Gastrocnemius medialis (tissue), 4 donors: ENCODE results near the gene AGTR1. TPM values are rescaled to one million over a fixed set of nuclear protein-coding genes. Genes with fewer than 3 reads are reported as not detected.

Experiments
- ATAC-seq, 2 donors: fragments of 150-250 bp; one replicate each; pipeline ENCODE4 v1.9.1; 2016
- DNase-seq, 2 donors: peaks; one replicate each; pipeline ENCODE4 v3.0.0-alpha.2; 2019
- H3K27ac ChIP-seq, 4 donors: fragments of 200-600 bp; sonication (generic); 1 replicate in 1 of 4; 2 replicates in 3 of 4; pipeline ENCODE4 v1.5.1; 2016 to 2018; ENCODE audit warnings: mild to moderate bottlenecking in 2 of 4, moderate library complexity in 1 of 4
- H3K27me3 ChIP-seq, 3 donors: fragments of 200-600 bp; sonication (generic) in 2 of 3; 1 replicate in 1 of 3; 2 replicates in 2 of 3; pipeline versions ENCODE4 v1.5.1 to v1.6.0; 2016 to 2019; ENCODE audit warnings: mild to moderate bottlenecking in 1 of 3, moderate library complexity in 1 of 3
- H3K36me3 ChIP-seq, 2 donors: fragments of 200-600 bp; sonication (generic) in 1 of 2; one replicate each; pipeline ENCODE4 v1.5.1; 2017 to 2018
- H3K4me1 ChIP-seq, 2 donors: fragments of 200-600 bp; sonication (generic) in 1 of 2; one replicate each; pipeline ENCODE4 v1.5.1; 2016 to 2017; ENCODE audit warnings: mild to moderate bottlenecking in 2 of 2
- H3K4me3 ChIP-seq, 4 donors: fragments of 200-600 bp; sonication (generic) in 3 of 4; 1 replicate in 1 of 4; 2 replicates in 3 of 4; pipeline ENCODE4 v1.5.1; 2016 to 2019; ENCODE audit warnings: mild to moderate bottlenecking in 2 of 4
- H3K9me3 ChIP-seq, 3 donors: fragments of 200-600 bp; sonication (generic) in 2 of 3; 1 replicate in 1 of 3; 2 replicates in 2 of 3; pipeline ENCODE4 v1.5.1; 2016 to 2019
- CTCF ChIP-seq, 5 experiments: fragments of 450-650 bp in 3 of 5; fragments of 200-600 bp in 2 of 5; sonication (generic) in 2 of 5; IDR thresholded peaks in 4 of 5; conservative IDR thresholded peaks in 1 of 5; 1 replicate in 4 of 5; 2 replicates in 1 of 5; pipeline ENCODE4 v1.5.1; 2016 to 2019; ENCODE audit warnings: antibody characterized with exemption in 5 of 5, mild to moderate bottlenecking in 3 of 5, moderate library complexity in 3 of 5
- POLR2A ChIP-seq, 2 donors: fragments of 450-650 bp; IDR thresholded peaks; one replicate each; pipeline ENCODE4 v1.6.1; 2017; ENCODE audit warnings: antibody characterized with exemption in 2 of 2, mild to moderate bottlenecking in 2 of 2, moderate library complexity in 2 of 2
- in situ Hi-C, 4 donors: fragments of 200-750 bp; cut with MboI; loops; one replicate each; pipeline versions ENCODE4 v1.15.0 to v1.8.0; 2017; ENCODE audit warnings: low sequenced_read_pairs in 4 of 4
- intact Hi-C: fragments of 100-400 bp; cut with DNase I; formaldehyde crosslinking; loops from one replicate; pipeline ENCODE4 v1.15.1; 2023; ENCODE audit warnings: low total_unique reads
- total RNA-seq, 4 donors: library from RNA; depleted of rRNA; stranded (reverse); fragments of >200 nt; gene quantifications; one replicate each; pipeline versions ENCODE4 v1.1.0 to v1.2.3, GENCODE V29; 2016

Gene AGTR1
- total RNA-seq, 4 donors from 2014 or later, result 12.7 to 32.1 (median 14.5) TPM

- H3K9me3 ChIP-seq, result no peaks in the 10 kb centered on the region
- intact Hi-C loops, result no loop called here
- in situ Hi-C loops, result no loop called here
Measured at GRCh38 chr3:148657470-148657869, 40.2 kb upstream of the AGTR1 start.

GRCh38 chr3:148659512-148659911, 38.2 kb upstream of the AGTR1 start:
- Histone ChIP-seq H3K4me1 (no peaks in the 10 kb centered on the region), H3K4me3 (no peak overlapping the region), H3K9me3 (no peaks in the 10 kb centered on the region), H3K27ac (no peak overlapping the region), H3K36me3 (no peaks in the 10 kb centered on the region), H3K27me3 (no peaks in the 10 kb centered on the region)
- no peak for ATAC-seq
- intact Hi-C loops, result no loop called here
- in situ Hi-C loops, result no loop called here
- no peak for DNase-seq
- TF ChIP-seq CTCF (IDR thresholded peaks at IDR 0.05 in 4 of 5, conservative IDR thresholded peaks at IDR 0.05 in 1 of 5) (no peak), POLR2A (IDR thresholded peaks at IDR 0.05) (no peak)

More at GRCh38 chr3:148657470-148657869, 40.2 kb upstream of the AGTR1 start:
- H3K4me1 ChIP-seq, result no peaks in the 10 kb centered on the region
- no peak for ATAC-seq
- no peaks in the 10 kb centered on the region for H3K36me3 ChIP-seq
- no peaks in the 10 kb centered on the region for H3K27me3 ChIP-seq
- no peak overlapping the region for H3K27ac ChIP-seq
- no peak for TF ChIP-seq CTCF (IDR thresholded peaks at IDR 0.05 in 4 of 5, conservative IDR thresholded peaks at IDR 0.05 in 1 of 5)
- no peak for TF ChIP-seq POLR2A (IDR thresholded peaks at IDR 0.05)
- H3K4me3 ChIP-seq, result no peak overlapping the region
- no peak for DNase-seq

DNA sequence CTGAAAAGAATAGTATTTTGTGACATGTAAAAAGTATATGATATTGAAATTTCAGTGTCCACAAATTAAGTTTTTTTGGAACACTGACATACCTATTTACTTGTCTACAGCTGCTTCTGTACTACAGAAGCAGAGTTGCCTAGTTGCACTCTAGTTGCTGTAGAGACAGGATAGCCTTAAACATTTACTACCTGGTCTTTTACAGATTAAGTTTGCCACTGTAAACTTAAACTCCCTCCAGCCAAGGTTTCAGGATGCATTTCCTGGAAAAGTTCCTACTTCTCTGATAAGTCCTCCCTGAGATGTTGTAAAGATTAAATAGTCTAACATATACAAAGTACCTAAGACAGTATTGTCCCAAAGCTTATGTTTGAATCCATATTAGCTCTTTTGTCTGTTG, 17.4 kb upstream of the AGTR1 start:
- Histone ChIP-seq H3K27me3 (no peaks in the 10 kb centered on the region), H3K4me3 (no peak overlapping the region), H3K27ac (no peak overlapping the region), H3K36me3 (no peaks in the 10 kb centered on the region), H3K4me1 (no peaks in the 10 kb centered on the region), H3K9me3 (no peaks in the 10 kb centered on the region)
- no peak for TF ChIP-seq POLR2A (IDR thresholded peaks at IDR 0.05)
- no peak for TF ChIP-seq CTCF (IDR thresholded peaks at IDR 0.05 in 4 of 5, conservative IDR thresholded peaks at IDR 0.05 in 1 of 5)
- in situ Hi-C loops, result no loop called here
- intact Hi-C loops, result no loop called here
- ATAC-seq (no peak), DNase-seq (no peak)

DNA sequence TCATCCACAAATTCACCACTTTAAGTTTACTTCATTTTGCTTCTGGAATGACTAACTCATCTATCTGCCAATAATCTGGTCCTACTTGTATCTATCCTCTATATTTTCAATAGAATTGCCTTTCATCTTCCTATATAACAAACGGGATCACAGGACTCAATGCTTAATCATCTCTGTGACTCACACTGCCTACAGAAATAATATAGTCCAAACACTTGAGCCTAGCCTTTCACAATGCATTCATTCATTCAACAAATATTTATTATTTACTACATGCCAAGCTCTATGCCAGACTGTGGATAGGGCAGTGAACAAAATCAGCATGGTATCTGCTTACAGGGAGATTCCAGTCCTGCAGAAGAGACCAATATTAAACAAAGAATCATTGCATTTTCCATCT, 16.6 kb upstream of the AGTR1 start:
- Histone ChIP-seq H3K9me3 (no peaks in the 10 kb centered on the region), H3K4me3 (no peak overlapping the region), H3K36me3 (no peaks in the 10 kb centered on the region), H3K4me1 (no peaks in the 10 kb centered on the region), H3K27ac (no peak overlapping the region), H3K27me3 (no peaks in the 10 kb centered on the region)
- DNase-seq, result no peak
- TF ChIP-seq POLR2A (IDR thresholded peaks at IDR 0.05), result no peak
- no peak for TF ChIP-seq CTCF (IDR thresholded peaks at IDR 0.05 in 4 of 5, conservative IDR thresholded peaks at IDR 0.05 in 1 of 5)
- intact Hi-C loops, result no loop called here
- no peak for ATAC-seq
- in situ Hi-C loops, result no loop called here

DNA sequence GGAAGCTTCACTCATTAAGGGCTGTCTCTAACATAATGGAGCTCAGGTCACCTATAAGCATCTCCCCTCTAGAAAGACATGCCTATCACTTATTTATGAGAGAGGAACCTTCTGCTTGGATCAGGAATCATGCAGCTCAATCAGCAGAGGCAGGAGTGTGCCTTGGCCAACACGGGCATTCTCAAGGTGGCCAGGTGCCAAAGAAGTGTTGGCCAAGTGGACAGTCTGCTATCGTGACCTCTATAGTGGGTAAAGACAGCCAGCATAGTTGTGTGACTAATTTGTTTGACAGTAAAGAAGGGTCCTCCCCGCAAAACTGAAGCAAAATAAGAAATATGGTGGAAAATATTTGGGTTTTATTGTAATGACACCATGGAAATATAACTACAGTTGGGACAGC, 14.7 kb upstream of the AGTR1 start:
- ATAC-seq, result no peak

More for the DNA sequence above, 14.7 kb upstream of the AGTR1 start:
- DNase-seq, result peak in 1 of 2 donors; percentile 9
- Histone ChIP-seq H3K27ac (no peak overlapping the region), H3K36me3 (no peaks in the 10 kb centered on the region), H3K4me1 (no peaks in the 10 kb centered on the region), H3K27me3 (no peaks in the 10 kb centered on the region), H3K9me3 (no peaks in the 10 kb centered on the region), H3K4me3 (no peak overlapping the region)
- in situ Hi-C loops, result no loop called here
- TF ChIP-seq CTCF (IDR thresholded peaks at IDR 0.05 in 4 of 5, conservative IDR thresholded peaks at IDR 0.05 in 1 of 5) (no peak), POLR2A (IDR thresholded peaks at IDR 0.05) (no peak)
- intact Hi-C loops, result no loop called here
